ENCODE measurements around the gene M1AP. TPM values are rescaled to one million over a fixed set of nuclear protein-coding genes. Genes with fewer than 3 reads are reported as not detected.
"Not testable (repeated sequence)": the region's sequence is repeated elsewhere in the genome, so short reads cannot be mapped to it uniquely, and the experiment has no call there.

M1AP gene
- total RNA-seq, 1 experiment from 2014 or later: 3.9 TPM

DNA sequence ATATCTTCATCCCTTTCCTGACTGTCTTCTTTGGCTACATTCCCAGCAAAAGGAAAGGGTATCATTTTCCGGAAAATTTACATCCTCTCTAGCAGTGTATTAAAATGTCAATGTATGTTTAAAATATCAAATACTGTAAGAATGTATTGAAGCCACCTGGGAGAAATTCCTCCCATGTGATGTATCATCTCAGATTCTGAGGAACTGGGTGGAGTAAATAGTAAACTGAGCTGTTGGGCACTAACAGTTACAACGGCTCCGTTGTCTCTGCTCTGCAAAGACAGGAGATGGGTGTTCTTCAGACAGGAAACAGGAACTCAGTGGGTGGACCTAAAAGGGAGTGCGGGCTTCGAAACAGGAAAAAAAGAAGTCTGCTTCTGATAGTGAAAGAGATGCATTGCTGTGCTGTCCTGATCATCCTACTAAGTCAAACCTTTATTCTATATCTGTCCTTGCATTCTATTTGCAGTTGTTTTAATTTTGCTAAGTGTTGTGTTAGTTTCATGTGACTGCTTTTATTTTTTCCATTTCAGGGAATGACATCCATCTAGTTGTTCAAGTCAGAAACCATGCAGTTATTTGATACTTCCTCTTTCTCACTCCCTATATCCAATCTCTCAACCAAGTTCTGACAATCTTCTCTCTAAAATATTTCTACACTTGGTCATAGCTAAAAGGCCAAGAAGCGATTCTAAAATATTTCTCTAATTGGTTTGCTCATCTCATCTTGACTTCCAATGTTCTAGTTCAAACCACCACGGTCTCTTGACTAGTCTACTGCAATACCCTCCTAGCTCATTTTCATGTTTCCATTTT, 74.2 kb downstream of the M1AP start:
- no peaks in the 10 kb centered on the region for H3K36me3 ChIP-seq (replicated peaks; ENCODE audit: control insufficient read depth, insufficient read depth, low read length)
- no peaks in the 10 kb centered on the region for H3K27me3 ChIP-seq (ENCODE audit: control insufficient read depth, insufficient read depth, low read length)
- no peak for DNase-seq
- no peak overlapping the region for H3K4me3 ChIP-seq (ENCODE audit: insufficient read depth, low read depth, low read length)

DNA sequence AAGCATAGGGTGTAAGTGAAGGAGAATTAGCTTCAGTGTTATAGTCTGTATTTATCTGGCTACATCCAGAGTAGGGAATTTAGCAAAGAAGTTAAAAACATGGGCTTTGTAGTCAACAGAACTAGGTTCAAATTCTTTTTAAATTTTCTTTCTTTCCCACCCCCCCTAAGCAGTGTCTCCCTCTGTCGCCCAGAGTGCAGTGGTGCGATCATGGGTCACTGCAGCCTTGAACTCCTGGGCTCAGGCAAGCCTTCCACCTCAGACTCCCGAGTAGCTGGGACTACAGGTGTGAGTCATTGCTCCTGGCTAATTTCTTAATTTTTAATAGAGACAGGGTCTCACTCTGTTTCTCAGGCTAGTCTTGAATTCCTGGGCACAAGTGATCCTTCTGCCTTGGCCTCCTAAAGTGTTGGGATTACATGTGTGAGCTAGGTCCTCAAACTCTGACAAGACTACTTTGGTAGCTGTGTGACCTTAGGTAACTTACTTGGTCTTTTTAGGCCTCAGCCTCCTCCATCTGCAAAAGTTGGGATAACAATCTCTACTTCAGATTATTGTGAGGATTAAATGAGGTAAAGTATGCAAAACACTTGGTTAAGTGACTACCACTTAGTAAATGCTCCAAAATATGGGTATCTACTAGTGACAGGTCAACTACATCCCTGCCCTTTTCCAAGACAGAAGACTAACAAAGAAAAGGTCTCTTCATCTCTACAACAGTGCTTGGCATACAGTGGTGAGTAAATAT, 75.8 kb downstream of the M1AP start:
- no peaks in the 10 kb centered on the region for H3K36me3 ChIP-seq (replicated peaks; ENCODE audit: control insufficient read depth, insufficient read depth, low read length)

DNA sequence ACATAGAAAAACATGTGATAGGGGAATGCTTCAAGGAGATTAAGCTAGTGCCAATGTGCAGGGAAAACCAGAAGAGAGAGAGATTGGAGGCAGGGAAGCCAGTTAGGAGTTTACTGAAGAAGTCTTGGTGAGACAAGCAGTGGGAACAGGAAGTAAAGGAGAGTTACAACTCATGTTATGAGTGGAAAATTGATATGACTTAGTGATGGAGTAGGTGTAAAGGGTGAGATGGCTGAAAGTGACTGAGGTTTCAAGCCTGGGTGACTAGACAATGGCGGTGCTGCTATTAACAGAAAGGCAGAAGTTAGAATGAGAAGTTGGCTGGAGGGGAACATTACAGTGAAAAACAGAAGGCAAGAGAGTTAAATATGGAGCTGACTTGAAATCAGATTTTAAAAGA, 77.1 kb downstream of the M1AP start:
- Histone ChIP-seq H3K27me3 (ENCODE audit: control insufficient read depth, insufficient read depth, low read length) (no peaks in the 10 kb centered on the region), H3K4me3 (ENCODE audit: insufficient read depth, low read depth, low read length) (no peak overlapping the region), H3K36me3 (replicated peaks; ENCODE audit: control insufficient read depth, insufficient read depth, low read length) (no peaks in the 10 kb centered on the region)
- DNase-seq: no peak

More for the DNA sequence above, 75.8 kb downstream of the M1AP start:
- Histone ChIP-seq H3K4me3 (ENCODE audit: insufficient read depth, low read depth, low read length) (no peak overlapping the region), H3K27me3 (ENCODE audit: control insufficient read depth, insufficient read depth, low read length) (no peaks in the 10 kb centered on the region)
- DNase-seq: no peak

DNA sequence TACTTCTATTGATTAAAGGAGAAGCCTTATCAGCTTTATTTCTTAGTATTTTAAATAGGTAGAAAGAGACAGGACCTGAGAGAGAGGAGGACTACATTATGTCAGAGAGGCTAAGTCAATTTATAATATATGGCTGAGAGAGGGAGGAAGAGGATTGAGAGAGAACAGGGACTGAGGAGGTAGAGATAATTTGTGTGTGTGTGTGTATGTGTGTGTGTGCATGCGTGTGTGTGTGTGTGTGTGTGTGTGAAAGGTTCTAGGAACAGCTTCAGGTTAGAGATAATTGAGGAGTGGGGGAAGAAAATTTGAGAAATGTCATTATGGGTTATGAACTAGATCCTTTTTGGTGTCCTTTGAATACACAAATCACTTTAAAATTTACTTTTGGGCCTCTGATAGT, 78.4 kb downstream of the M1AP start:
- no peak for DNase-seq
- Histone ChIP-seq H3K27me3 (ENCODE audit: control insufficient read depth, insufficient read depth, low read length) (no peaks in the 10 kb centered on the region), H3K36me3 (replicated peaks; ENCODE audit: control insufficient read depth, insufficient read depth, low read length) (no peaks in the 10 kb centered on the region), H3K4me3 (ENCODE audit: insufficient read depth, low read depth, low read length) (no peak overlapping the region)

DNA sequence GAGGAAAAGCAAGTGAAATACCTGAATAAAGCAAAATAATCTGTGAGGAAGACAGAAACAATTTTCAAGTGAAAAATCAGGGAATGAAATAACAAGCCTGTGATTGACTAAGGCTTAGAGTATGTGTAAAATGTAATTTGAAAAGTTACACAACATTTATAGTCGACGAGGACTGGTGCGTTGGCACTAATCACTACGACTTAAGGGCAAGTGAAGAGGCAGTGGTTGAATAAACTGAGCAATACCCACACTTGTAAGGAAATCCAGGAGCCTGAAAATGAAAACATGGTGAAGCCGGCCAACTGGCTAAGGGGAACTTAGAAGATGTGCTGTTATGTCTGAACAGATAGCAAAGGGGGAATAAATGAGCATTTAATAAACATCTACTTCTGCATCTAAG, 80.2 kb downstream of the M1AP start:
- DNase-seq: no peak
- Histone ChIP-seq H3K27me3 (ENCODE audit: control insufficient read depth, insufficient read depth, low read length) (no peaks in the 10 kb centered on the region), H3K36me3 (replicated peaks; ENCODE audit: control insufficient read depth, insufficient read depth, low read length) (no peaks in the 10 kb centered on the region), H3K4me3 (ENCODE audit: insufficient read depth, low read depth, low read length) (no peak overlapping the region)

GRCh38 chr2:74566754-74567085, 81.4 kb downstream of the M1AP start:
- no peak overlapping the region for H3K4me3 ChIP-seq (ENCODE audit: insufficient read depth, low read depth, low read length)
- no peak for DNase-seq
- H3K27me3 ChIP-seq (ENCODE audit: control insufficient read depth, insufficient read depth, low read length): peaks cover 2% of the 10 kb centered on the region; the same call in 1 of the 2 replicates
- no peaks in the 10 kb centered on the region for H3K36me3 ChIP-seq (replicated peaks; ENCODE audit: control insufficient read depth, insufficient read depth, low read length)

- Histone ChIP-seq H3K27me3 (ENCODE audit: control insufficient read depth, insufficient read depth, low read length) (peaks cover 3% of the 10 kb centered on the region; the same call in 1 of the 2 replicates), H3K4me3 (ENCODE audit: insufficient read depth, low read depth, low read length) (no peak overlapping the region), H3K36me3 (replicated peaks; ENCODE audit: control insufficient read depth, insufficient read depth, low read length) (no peaks in the 10 kb centered on the region)
- no peak for DNase-seq
Observed at GRCh38 chr2:74566076-74566753, 81.9 kb downstream of the M1AP start.

DNA sequence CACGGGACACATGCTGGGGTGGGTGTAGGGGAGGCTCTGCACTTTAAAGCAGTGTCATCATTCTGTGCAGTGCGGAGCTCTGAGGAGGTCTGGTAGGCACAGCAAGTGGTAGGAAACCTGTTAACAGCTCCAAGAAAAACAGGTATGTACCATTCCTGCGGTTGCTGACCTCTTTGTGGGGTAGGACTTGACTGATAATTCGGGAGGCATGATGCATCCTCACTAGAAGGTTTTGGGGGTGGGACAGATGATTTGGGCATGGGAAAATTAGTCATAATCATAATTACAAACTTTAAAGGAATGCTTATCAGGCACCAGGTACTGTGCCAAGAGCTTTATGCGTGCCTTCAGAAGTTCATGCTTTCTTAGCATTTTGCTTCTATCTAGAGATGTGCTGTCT, 83.9 kb downstream of the M1AP start:
- Histone ChIP-seq H3K36me3 (replicated peaks; ENCODE audit: control insufficient read depth, insufficient read depth, low read length) (no peaks in the 10 kb centered on the region), H3K4me3 (ENCODE audit: insufficient read depth, low read depth, low read length) (no peak overlapping the region), H3K27me3 (ENCODE audit: control insufficient read depth, insufficient read depth, low read length) (peaks cover 10% of the 10 kb centered on the region)
- no peak for DNase-seq

DNA sequence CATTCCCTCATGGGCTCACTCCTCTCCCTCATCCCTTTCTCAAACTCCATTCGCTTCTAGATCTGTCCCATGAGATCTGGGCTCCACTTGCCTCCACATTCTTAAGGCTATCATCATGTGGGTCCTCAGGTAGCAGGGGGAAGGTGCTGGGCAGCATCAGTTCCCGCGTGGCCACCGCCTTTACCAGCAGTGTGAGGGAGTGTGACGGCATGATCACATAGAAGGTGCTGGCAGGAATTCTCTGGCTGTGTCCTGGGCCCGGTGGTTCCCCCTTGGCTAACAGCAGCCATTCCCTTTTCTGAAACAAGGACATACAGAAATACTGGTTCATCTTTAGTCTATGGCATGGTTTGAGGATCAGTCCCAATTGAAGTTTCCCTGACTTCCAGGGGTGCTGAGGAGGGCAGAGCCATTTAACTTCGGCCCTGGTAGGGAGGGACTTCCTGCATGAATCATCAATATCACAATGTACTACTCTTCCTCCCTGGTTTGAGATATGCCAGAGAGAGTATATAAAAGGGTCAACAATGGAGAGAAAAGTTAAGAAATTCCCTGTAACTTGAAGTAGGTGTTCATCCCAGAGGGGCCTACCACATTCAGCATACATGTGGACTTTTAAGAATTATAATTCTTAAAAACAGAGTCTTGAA, 85.9 kb downstream of the M1AP start:
- no peaks in the 10 kb centered on the region for H3K36me3 ChIP-seq (replicated peaks; ENCODE audit: control insufficient read depth, insufficient read depth, low read length)
- peaks cover 21% of the 10 kb centered on the region for H3K27me3 ChIP-seq (ENCODE audit: control insufficient read depth, insufficient read depth, low read length)
- H3K4me3 ChIP-seq (ENCODE audit: insufficient read depth, low read depth, low read length): no peak overlapping the region
- DNase-seq: no peak

DNA sequence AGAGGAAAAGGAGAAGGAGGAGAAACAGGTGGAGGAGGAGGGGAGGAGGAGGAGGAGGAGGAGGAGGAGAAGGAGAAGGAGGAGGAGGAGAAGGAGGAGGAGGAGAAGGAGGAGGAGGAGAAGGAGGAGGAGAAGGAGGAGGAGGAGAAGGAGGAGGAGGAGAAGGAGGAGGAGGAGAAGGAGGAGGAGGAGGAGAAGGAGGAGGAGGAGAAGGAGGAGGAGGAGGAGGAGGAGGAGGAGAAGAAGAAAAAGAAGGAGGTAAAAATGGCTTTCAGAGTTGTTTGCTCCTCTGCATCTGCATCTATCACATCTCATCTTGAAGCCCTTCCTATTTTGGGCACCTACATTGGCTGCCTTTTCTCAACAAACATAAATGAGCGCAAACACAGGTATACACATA, 87.1 kb downstream of the M1AP start:
- not testable (repeated sequence) for H3K4me3 ChIP-seq (ENCODE audit: insufficient read depth, low read depth, low read length); H3K36me3 ChIP-seq (replicated peaks; ENCODE audit: control insufficient read depth, insufficient read depth, low read length); DNase-seq
- H3K27me3 ChIP-seq (ENCODE audit: control insufficient read depth, insufficient read depth, low read length): peaks cover 29% of the 10 kb centered on the region

DNA sequence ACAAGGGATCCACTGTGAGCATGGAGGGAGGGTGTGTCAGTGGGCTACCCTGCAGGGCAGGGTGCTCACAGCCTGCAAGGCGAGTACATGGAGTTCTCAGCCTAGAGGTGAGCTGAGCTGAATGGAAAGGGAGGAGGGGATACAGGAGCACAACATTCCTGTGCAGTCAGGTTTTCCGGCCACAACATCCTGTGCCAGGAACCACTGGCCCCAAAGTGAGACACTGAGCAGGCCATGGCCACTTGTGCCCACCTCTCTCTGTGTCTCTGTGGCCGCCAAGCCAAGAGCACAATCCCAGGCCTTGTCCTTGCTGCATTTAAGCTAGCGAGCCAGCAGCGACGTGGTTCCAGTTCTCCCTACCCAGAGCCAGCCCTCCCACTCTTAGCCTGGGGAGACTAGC, 87.5 kb downstream of the M1AP start:
- no peaks in the 10 kb centered on the region for H3K36me3 ChIP-seq (replicated peaks; ENCODE audit: control insufficient read depth, insufficient read depth, low read length)
- H3K4me3 ChIP-seq (ENCODE audit: insufficient read depth, low read depth, low read length): no peak overlapping the region
- DNase-seq: no peak
- peaks cover 33% of the 10 kb centered on the region for H3K27me3 ChIP-seq (ENCODE audit: control insufficient read depth, insufficient read depth, low read length)

DNA sequence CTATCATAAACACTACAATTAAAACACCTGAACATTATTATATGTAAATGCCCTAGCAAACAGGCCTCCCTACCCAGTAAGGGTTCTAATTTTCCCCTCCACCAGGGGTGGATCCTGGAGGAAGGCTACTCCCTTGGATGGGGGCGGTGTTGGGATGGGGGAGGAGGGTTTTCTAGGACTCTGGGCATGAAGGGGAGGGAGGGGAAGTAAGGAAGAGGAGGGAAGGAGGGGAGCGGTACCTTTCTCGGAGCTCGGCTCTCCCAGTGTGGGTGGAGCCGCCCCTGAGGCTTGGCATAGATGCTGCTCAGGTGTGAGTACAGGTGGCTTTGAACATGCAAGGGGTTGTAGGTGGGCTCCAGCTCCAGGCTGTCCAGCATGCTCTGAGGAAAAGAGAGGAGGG, 88.2 kb downstream of the M1AP start:
- DNase-seq: peak; percentile 76
- Histone ChIP-seq H3K36me3 (replicated peaks; ENCODE audit: control insufficient read depth, insufficient read depth, low read length) (no peaks in the 10 kb centered on the region), H3K4me3 (ENCODE audit: insufficient read depth, low read depth, low read length) (no peak overlapping the region), H3K27me3 (ENCODE audit: control insufficient read depth, insufficient read depth, low read length) (peaks cover 40% of the 10 kb centered on the region)

GRCh38 chr2:74558284-74559230, 89.6 kb downstream of the M1AP start:
- Histone ChIP-seq H3K36me3 (replicated peaks; ENCODE audit: control insufficient read depth, insufficient read depth, low read length) (no peaks in the 10 kb centered on the region), H3K27me3 (ENCODE audit: control insufficient read depth, insufficient read depth, low read length) (peaks cover 45% of the 10 kb centered on the region), H3K4me3 (ENCODE audit: insufficient read depth, low read depth, low read length) (no peak overlapping the region)
- DNase-seq: no peak

Data from H7 (cell line).